ENCODE measurements around the gene SLC45A1.

SLC45A1 gene

DNA sequence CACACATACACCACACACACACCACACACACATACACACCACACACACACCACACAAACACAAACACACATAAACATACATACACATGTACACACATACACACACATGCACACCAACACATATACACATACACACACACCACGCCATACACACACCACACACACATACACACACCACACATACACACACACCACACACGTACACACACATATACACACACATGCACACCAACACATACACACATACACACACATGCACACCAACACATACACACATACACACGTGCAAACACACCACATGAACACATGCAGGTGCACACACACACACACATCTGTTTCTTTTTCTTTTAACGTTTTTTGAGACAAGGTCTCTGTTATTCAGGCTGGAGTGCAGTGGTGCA lies 41.0 kb upstream of the SLC45A1 start:
- TF ChIP-seq TAF1 (IDR thresholded peaks at IDR 0.05; ENCODE audit: borderline replicate concordance, insufficient read depth, low read length) (no peak), POLR2AphosphoS5 (IDR thresholded peaks at IDR 0.05; ENCODE audit: low read depth, low read length) (no peak), SIN3A (IDR thresholded peaks at IDR 0.05; ENCODE audit: borderline replicate concordance, insufficient read depth, low read length) (no peak), FOXP2 (optimal IDR thresholded peaks at IDR 0.05; ENCODE audit: borderline replicate concordance, extremely low read depth, extremely low read length, insufficient read depth) (no peak), REST (IDR thresholded peaks at IDR 0.05; ENCODE audit: insufficient read depth in 1 of 2, low read depth in 2 of 2, low read length in 2 of 2) (no peak)

DNA sequence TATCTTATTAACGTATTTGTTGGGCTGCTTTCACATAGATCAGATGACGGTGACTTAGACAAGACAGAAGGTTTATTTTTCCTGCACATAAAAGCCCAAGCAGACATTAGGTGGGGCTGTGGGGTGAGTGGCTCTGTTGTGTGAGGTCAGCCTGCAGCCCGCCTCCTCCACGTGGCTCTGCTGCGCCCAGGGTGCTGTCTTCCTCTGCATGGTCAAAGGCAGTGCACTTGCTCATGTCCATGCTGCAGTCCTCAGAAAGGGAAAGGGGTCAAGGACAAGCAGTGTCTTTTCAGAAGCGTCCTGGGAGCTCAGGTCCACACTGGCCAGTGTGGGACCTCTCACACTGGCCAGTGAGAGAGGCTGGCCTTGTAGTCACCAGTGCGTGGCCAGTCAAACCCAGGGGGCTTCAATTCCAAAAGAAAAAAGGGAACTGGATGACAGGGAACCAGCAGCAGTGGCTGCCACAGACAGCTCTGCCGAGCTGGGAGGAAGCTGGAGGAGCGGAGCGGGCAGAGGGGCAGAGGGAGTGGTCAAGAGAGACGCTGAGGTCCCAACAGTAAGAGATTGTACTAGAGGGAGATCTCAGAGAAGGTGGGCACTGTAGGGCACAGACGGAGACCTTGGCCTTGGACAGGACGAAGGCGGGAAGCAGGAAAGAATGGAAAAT lies 35.9 kb upstream of the SLC45A1 start:
- no peak for TF ChIP-seq SIN3A (IDR thresholded peaks at IDR 0.05; ENCODE audit: borderline replicate concordance, insufficient read depth, low read length)
- TF ChIP-seq FOXP2 (optimal IDR thresholded peaks at IDR 0.05; ENCODE audit: borderline replicate concordance, extremely low read depth, extremely low read length, insufficient read depth) = no peak
- TF ChIP-seq POLR2AphosphoS5 (IDR thresholded peaks at IDR 0.05; ENCODE audit: low read depth, low read length) = no peak
- TF ChIP-seq REST (IDR thresholded peaks at IDR 0.05; ENCODE audit: insufficient read depth in 1 of 2, low read depth in 2 of 2, low read length in 2 of 2) = no peak
- TF ChIP-seq TAF1 (IDR thresholded peaks at IDR 0.05; ENCODE audit: borderline replicate concordance, insufficient read depth, low read length) = no peak

GRCh38 chr1:8283058-8283884 lies 34.6 kb upstream of the SLC45A1 start:
- TF ChIP-seq TAF1 (IDR thresholded peaks at IDR 0.05; ENCODE audit: borderline replicate concordance, insufficient read depth, low read length) = no peak
- TF ChIP-seq FOXP2 (optimal IDR thresholded peaks at IDR 0.05; ENCODE audit: borderline replicate concordance, extremely low read depth, extremely low read length, insufficient read depth) = no peak
- TF ChIP-seq POLR2AphosphoS5 (IDR thresholded peaks at IDR 0.05; ENCODE audit: low read depth, low read length) = no peak
- TF ChIP-seq REST (IDR thresholded peaks at IDR 0.05; ENCODE audit: insufficient read depth in 1 of 2, low read depth in 2 of 2, low read length in 2 of 2) = no peak
- no peak for TF ChIP-seq SIN3A (IDR thresholded peaks at IDR 0.05; ENCODE audit: borderline replicate concordance, insufficient read depth, low read length)

DNA sequence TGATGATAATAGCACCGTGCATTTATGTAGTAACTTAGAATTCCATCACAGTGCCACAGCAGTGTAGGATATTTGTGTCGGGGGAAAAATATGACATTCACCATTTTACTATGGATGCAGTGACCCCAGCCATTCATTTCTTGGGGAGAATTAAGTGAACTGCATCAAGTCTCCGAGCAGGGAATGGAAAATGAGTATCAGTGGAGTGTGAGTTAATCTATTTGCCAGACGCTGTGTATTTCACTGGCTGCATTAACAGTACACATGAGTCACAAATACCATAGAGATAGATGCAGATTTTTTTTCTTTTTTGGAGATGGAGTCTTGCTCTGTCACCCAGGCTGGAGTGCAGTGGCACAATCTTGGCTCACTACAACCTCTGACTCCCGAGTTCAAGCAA lies 33.8 kb upstream of the SLC45A1 start:
- TF ChIP-seq POLR2AphosphoS5 (IDR thresholded peaks at IDR 0.05; ENCODE audit: low read depth, low read length) (no peak), FOXP2 (optimal IDR thresholded peaks at IDR 0.05; ENCODE audit: borderline replicate concordance, extremely low read depth, extremely low read length, insufficient read depth) (no peak)

DNA sequence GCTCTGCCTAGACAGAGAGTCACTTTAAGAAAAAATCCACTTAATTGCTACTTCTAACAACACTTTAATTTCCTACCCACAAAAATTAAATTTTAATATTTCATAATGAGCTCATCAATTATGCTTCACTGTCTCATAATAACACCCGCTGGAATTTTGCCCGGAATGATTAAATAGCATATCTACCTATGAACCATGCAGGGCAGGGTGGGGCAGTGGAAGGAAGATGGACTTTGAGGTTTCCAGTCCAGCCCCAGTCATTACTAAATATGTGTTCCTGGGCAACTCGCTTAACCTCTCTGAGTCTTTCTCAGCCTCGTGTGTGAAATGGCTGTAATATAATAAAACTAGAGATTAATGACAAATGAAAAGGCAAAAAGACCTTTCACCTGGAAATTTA lies 32.8 kb upstream of the SLC45A1 start:
- TF ChIP-seq FOXP2 (optimal IDR thresholded peaks at IDR 0.05; ENCODE audit: borderline replicate concordance, extremely low read depth, extremely low read length, insufficient read depth) (no peak), SIN3A (IDR thresholded peaks at IDR 0.05; ENCODE audit: borderline replicate concordance, insufficient read depth, low read length) (no peak), TAF1 (IDR thresholded peaks at IDR 0.05; ENCODE audit: borderline replicate concordance, insufficient read depth, low read length) (no peak), POLR2AphosphoS5 (IDR thresholded peaks at IDR 0.05; ENCODE audit: low read depth, low read length) (no peak), REST (IDR thresholded peaks at IDR 0.05; ENCODE audit: insufficient read depth in 1 of 2, low read depth in 2 of 2, low read length in 2 of 2) (no peak)

Measured in PFSK-1 (cell line).